ENCODE results near the gene EPAS1.

EPAS1 gene

GRCh38 chr2:46364797-46365457 is 67.7 kb downstream of the EPAS1 start:
- no peak for DNase-seq (ENCODE audit: low read depth in 2 of 2)

GRCh38 chr2:46365913-46366667 is 68.9 kb downstream of the EPAS1 start:
- DNase-seq (ENCODE audit: low read depth in 2 of 2) = no peak

GRCh38 chr2:46366668-46367052 is 69.5 kb downstream of the EPAS1 start:
- DNase-seq (ENCODE audit: low read depth in 2 of 2) = no peak

- DNase-seq (ENCODE audit: low read depth in 2 of 2) = no peak
Measured at GRCh38 chr2:46367286-46367685, 70.1 kb downstream of the EPAS1 start.

GRCh38 chr2:46368401-46368800 is 71.2 kb downstream of the EPAS1 start:
- DNase-seq (ENCODE audit: low read depth in 2 of 2) = no peak

GRCh38 chr2:46369783-46370182 is 72.6 kb downstream of the EPAS1 start:
- DNase-seq (ENCODE audit: low read depth in 2 of 2) = no peak

GRCh38 chr2:46371854-46372253 is 74.6 kb downstream of the EPAS1 start:
- no peak for DNase-seq (ENCODE audit: low read depth in 2 of 2)

- DNase-seq (ENCODE audit: low read depth in 2 of 2) = no peak
Measured at GRCh38 chr2:46372475-46372874, 75.3 kb downstream of the EPAS1 start.

- DNase-seq (ENCODE audit: low read depth in 2 of 2) = no peak
Measured at GRCh38 chr2:46373238-46373637, 76.0 kb downstream of the EPAS1 start.

- no peak for DNase-seq (ENCODE audit: low read depth in 2 of 2)
Measured at GRCh38 chr2:46375566-46376125, 78.4 kb downstream of the EPAS1 start.

GRCh38 chr2:46376586-46376985 is 79.4 kb downstream of the EPAS1 start:
- DNase-seq (ENCODE audit: low read depth in 2 of 2) = no peak

GRCh38 chr2:46377101-46377581 is 79.9 kb downstream of the EPAS1 start:
- DNase-seq (ENCODE audit: low read depth in 2 of 2) = no peak

GRCh38 chr2:46377666-46378560 is 80.7 kb downstream of the EPAS1 start:
- DNase-seq (ENCODE audit: low read depth in 2 of 2) = no peak

GRCh38 chr2:46378616-46379015 is 81.4 kb downstream of the EPAS1 start:
- no peak for DNase-seq (ENCODE audit: low read depth in 2 of 2)

GRCh38 chr2:46379213-46380037 is 82.2 kb downstream of the EPAS1 start:
- DNase-seq (ENCODE audit: low read depth in 2 of 2) = no peak

GRCh38 chr2:46380038-46380940 is 83.1 kb downstream of the EPAS1 start:
- no peak for DNase-seq (ENCODE audit: low read depth in 2 of 2)

GRCh38 chr2:46381263-46381849 is 84.1 kb downstream of the EPAS1 start:
- no peak for DNase-seq (ENCODE audit: low read depth in 2 of 2)

GRCh38 chr2:46381871-46382270 is 84.7 kb downstream of the EPAS1 start:
- no peak for DNase-seq (ENCODE audit: low read depth in 2 of 2)

- no peak for DNase-seq (ENCODE audit: low read depth in 2 of 2)
Measured at GRCh38 chr2:46382331-46383112, 85.3 kb downstream of the EPAS1 start.
